NCI-H128 (cell line): Measurements from ENCODE around the gene KIAA1549.

Experiments
- DNase-seq: peaks from one replicate; lab custom pipeline; 2025; ENCODE audit not compliant: unreplicated experiment; lab: John Stamatoyannopoulos, UW

KIAA1549 gene

DNA sequence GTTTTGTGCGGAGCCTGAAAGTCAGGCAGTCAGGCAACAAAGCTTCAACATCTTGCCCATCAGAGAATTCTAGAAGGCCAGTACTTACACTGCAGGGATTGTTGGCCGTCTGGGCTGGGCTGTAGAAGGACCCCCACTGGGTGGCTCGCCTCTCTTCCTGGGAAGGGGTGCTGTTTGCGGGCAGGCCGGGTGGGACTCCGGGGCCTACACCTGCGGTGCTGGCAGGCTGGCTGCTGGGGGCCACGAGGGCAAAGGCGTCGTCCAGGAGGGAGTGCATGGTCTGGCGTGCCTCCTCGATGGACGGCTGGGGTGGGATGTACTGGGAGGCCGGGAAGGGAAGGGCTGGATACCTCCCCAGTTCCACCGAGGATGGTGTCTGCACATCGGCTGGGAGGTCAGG is 120.1 kb downstream of the KIAA1549 start:
- DNase-seq: no peak

DNA sequence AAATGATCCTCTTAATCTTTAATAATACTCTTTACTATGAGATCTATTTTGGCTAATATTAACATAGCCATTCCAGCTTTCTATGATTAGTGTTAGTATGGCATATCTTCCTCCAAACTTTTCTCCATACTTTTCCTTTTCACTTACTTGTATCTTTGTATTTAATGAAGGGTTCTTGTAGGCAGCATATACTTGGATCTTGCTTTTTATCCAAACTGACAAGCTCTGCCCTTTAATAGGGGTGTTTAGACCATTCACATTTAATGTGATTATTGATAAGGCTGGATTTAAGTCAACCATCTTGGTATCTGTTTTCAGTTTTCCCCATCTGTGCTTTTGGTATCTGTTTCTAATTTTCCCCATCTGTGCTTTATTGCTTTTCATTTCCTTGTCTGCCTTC is 123.5 kb downstream of the KIAA1549 start:
- DNase-seq: no peak

DNA sequence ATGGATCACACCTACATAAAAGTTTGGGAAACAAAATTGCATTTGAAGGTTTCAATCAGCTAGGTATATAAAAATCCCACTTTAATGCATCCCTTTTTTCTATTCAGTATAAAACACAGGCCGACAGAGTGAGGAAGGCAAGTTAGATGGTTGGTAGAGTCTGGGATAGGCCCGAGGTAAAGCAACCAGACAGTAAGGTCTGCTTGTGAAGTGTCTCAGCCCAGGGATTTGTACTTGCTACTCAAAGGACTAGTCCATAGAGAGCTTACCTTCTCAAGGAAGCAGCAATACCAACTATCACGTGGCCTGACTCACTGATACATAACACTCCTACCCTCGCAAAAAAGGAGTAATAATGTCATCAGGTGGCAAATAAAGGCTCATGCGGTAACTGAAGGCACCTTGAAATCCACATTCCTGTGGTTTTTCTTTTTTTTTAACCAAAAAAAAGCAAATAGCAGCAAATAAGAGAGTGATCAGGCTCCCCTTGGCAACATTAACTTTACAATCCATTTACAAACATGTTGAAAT is 127.0 kb downstream of the KIAA1549 start:
- no peak for DNase-seq

DNA sequence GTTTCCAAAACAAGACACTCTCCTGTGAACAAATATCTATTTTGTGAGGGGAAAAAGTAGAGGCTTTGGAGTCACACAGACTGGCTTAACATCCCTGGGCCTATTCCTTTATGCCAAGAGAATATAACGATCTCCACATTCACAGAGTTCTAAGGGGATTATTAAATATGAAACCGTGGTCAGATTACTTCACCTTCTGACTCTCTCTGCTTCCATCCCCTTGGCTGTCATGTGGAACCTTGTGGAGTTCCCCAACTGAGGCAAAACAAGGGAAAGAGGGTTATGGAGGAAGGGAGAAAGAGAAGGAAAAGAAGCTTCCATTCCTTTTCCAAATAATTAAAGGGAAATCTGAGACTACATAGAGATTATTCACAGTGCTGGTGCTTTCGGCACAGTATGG is 127.7 kb downstream of the KIAA1549 start:
- DNase-seq: no peak

DNA sequence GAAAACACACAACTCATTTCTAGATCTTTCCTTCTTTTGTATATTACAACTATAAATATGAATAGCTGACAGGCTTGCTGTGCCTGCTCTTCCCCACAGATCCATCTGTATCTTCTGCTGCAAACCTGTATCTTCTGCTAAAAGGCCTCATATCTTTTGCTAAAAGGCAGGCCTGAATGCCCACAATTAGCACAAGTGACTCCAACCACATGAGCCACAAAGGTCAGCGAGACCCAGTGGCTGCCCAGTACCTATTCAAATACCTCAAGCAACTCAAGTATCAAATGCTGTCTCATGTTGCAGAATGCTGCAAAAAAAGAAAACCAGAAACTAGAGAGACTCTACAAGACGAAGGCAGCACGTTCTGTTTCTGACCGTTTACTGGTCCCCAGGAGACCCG is 128.7 kb downstream of the KIAA1549 start:
- no peak for DNase-seq

DNA sequence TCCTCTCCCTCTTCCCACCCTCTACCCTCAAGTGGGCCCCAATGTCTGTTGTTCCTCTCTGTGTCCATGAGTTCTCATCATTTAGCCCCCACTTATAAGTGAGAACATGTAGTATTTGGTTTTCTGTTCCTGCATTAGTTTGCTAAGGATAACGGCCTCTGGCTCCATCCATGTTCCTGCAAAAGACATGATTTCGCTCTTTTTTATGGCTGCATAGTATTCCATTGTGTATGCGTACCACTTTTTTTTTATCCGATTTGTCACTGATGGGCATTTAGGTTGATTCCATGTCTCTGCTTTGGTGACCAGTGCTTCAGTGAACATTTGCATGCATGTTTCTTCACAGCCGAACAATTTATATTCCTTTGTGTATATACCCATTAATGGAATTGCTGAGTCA is 131.5 kb downstream of the KIAA1549 start:
- no peak for DNase-seq

DNA sequence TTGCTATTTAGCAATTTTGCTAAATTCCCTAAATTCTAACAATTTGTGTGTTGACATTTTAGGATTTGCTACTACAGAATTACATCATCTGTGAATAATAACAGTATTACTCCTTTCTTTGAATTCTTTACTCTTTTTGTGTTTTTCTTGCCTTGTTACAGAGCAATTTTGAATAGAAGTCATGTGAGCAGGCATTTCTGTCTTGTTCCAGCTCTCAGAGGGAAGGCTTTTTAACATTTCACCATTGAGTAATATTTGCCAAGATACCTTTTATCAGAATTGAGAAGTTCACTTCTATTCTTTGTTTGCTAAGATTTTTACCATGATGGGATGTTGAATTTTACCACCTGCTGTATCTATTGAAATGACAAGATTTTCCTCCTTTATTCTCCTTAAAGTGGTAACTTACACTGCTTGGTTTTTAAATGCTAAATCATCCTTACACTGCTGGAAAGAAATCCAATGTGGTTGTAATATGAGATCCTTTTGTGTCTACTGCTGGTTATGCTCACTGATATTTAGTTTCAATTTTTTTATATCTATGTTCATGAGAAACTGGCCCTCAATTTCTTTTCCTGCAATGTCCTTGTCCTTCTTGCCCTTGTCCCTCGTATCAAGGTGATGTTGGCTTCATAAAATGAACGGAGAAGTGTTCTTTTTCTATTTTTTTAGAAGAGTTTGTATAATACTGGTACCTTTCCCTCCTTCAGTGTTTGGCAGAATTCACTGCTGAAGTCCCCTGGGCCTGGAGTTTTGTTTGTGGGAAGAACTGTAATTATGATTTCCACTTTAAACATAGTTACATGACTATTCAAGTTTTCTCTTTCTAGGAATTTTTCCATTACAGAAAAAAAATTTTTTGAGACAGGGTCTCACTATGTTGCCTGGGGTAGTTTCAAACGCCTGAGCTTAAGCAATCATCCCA is 132.9 kb downstream of the KIAA1549 start:
- DNase-seq: no peak

DNA sequence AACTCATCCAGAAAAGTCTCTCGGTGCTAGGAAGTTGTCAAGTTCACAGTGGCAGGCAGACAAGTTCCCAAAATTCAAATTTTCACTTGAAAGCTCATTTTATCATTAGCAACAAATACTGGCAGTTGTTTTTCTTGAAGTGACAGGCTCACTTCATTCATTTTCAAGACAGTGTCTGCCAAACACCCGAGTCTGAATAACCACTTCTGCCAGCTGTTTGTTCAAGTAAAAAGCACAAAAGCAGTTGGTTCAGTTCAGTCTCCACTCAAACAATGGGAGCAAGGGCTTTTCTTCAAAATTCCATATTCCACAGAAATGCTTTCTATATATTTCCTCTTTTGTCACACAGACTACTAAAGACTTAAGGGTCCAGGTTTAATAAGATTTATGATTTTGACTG is 135.5 kb downstream of the KIAA1549 start:
- no peak for DNase-seq

DNA sequence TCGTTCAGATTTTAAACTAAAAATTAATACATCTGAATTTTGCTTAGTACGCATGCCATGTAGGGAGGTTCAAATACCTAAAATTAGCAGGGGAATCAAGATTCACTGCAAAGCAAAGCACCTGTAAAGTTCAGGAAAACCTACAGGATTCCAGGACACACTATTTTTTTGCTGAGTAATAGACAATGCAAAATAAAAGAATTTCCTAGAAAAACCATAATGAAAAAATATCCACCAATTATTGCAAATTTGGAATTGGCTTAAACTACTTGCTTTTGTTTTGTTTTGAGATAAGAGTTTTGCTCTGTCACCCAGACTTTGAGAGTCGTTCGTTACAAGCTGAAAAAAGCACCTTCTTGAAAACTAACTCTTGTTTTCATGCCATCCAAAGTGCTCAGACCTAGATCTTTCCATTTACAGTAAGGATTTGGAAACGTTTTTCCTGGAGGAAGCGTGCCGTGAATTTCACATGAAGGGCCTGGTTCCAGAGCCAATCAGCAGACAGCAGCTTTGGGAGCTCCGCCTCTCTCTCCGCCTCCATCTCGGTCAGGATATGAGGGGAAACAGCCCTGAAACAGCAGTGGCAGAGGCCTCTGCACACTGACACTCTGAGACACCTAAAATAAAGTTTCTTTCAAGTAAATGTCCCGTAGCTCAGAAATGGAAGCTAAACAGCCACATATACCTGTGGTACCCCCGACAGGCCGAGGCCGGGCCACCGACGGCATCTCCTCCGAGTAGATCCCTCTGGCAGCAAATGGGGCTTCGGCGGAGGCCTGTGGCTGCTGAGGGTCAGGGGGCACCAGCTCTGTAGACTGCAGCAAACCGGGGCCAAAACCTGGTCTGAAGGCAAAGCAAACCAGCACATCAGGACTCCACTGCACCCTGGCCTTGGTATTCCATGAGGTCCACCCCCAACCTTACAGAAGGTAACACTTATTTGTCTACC is 137.3 kb downstream of the KIAA1549 start:
- no peak for DNase-seq

DNA sequence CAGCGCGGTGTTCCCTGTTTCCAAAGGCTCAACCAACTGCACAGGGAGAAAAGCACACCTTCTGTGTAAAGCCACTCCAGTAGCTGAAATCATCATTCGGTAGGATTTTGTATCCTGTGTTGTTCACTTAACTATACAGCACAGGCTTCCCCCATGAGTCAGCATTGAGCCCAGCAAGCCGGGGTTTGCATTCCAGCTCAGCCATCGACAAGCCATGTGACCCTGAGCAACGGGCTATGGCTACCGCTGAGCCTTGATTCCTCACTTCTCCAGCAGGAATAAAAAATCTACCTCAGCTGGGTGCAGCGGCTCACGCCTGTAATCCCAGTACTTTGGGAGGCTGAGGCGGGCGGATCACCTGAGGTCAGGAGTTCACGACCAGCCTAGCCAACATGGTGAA is 139.1 kb downstream of the KIAA1549 start:
- no peak for DNase-seq

DNA sequence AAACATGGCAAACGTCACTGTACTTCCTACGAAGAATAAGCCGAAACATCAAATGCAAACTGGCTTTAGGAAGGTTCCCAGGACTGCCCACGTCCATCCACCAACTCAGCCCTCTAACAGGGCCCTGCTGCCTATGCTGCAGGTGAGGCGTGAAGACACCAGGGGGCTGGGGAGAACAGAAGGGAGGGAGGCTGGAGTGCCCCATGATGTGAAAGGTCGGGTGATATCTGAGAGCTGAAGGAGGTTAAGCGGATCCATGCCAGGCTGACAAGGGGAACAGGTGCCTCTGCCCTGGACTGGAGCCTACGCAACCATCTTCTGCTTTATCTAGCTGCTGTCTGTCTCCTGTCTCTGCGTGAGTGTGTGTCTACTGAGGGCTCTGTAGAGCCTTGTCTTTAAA is 143.0 kb downstream of the KIAA1549 start:
- DNase-seq: no peak

DNA sequence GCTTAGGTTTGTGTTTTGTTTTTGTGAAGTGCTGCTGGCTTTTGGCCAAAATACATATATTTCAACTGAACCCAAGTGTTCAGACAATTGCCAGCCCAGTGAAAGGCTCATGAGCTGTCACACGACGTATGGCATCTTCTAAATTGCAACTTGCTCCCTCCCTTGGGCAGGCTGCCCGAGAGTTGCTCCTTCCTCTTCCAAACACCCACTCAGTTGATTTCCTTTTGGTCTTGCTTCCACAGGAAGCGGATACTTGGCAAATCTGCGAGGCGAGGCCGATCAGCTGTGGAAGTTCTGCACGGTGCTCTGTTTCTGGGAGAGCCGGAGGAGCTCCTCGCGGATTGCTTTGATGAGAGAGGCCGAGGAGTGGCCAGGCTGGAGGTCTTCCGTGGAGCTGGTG is 143.6 kb downstream of the KIAA1549 start:
- DNase-seq: no peak

DNA sequence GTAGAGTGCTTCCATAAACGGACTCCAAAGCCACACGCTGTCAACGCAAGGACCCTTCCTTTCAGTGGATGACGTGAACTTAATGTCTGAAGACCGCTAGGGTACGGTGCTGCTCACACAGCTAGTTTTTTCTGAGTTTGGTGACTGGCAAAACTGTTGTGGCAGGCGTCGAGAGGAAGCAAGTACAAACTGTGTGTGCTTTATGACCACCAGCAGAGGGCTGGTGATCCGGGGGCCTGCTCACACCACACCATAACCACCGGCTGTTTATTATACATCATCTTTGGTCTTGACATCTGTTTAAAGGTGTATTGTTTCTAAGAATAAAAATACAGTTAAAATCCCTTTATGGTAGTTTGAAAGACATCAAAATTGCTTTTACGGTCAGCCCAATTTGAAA is 146.1 kb downstream of the KIAA1549 start:
- no peak for DNase-seq

DNA sequence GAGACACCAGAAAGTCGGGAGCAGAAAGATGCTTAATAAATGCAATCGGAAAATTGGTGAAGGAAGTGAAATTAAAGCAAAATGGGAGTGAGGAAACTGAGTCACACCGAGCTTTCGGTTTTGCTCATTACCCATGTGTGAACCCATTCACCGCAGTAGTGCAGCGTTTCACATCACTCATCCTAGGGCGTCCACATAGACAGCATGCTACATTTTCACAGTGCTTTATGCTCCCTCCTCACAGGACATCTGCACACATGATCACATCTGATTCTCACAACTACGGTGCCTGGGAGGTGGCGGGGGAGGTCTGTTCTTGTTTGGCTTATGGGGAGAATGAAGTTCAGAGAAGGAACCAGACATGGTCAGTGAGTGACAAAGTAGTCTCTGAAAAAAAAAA is 146.6 kb downstream of the KIAA1549 start:
- no peak for DNase-seq

DNA sequence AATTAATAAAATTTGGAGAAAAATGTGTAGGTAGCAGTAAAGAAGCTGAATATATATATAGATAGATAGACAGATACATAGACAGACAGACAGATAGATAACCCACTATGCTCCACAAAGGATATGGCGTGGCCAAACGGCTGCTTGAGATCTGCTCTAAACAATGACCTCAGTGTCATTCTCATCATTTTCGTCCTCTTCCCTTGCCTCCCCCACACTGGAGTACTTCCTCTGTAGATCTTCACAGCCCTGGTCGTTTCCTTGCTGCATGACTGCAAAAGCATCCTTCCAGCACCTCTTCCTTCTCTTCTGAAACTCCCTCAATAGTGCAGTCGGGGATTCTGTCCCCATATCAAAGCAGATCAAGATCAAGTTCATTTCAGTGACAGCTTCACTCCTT is 147.6 kb downstream of the KIAA1549 start:
- DNase-seq: no peak

DNA sequence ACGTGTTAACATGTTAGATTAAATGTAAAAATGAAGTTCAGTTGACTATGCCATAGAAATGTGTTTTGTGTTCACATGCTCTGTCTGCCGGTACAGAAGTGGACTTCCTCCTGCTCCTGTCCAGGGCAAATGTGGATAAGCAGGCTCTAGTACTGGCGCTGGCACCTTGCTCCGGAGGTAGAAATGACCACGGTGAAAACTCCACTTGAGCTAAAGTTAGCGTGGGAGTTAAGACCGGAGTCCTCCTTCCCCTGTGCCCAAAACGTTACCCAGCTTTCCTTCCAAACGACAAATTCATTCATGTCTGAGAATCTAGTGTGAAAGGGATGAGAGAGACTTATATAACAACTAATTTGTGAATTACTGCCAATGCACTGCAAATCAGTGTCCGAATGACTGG is 148.2 kb downstream of the KIAA1549 start:
- DNase-seq: no peak

DNA sequence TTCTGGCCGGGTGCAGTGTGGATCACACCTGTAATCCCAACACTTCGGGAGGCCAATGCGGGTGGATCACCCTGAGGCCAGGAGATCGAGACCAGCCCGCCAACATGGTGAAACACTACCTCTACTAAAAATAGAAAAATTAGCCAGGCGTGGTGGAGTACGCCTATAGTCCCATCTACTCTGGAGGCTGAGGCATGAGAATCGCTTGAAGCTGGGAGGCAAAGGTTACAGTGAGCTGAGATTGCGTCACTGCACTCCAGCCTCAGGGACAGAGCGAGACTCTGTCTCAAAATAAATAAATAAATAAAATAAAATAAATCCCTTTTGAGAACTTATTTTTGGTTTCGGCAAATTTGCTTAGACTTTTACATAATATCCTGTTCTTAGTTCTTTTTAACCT is 151.9 kb downstream of the KIAA1549 start:
- DNase-seq: no peak

DNA sequence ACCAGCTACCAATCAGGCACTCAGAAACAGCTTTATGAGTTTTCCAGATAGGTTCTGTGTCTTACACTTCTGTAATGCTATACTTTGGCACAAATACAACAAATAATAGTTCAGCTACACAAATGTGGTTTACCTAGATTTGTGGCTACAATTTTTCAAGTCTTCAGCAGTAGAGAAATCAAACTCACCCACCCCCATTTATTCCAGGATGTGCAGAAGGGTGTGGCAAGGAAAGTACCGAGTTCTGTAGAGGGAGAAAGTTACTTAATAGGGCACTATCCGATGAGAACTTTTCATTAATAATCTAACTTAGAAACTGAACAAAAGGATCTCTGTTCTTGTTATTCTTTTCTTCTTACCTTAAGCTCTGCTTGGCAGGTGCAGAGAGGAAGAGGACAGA is 152.9 kb downstream of the KIAA1549 start:
- no peak for DNase-seq

DNA sequence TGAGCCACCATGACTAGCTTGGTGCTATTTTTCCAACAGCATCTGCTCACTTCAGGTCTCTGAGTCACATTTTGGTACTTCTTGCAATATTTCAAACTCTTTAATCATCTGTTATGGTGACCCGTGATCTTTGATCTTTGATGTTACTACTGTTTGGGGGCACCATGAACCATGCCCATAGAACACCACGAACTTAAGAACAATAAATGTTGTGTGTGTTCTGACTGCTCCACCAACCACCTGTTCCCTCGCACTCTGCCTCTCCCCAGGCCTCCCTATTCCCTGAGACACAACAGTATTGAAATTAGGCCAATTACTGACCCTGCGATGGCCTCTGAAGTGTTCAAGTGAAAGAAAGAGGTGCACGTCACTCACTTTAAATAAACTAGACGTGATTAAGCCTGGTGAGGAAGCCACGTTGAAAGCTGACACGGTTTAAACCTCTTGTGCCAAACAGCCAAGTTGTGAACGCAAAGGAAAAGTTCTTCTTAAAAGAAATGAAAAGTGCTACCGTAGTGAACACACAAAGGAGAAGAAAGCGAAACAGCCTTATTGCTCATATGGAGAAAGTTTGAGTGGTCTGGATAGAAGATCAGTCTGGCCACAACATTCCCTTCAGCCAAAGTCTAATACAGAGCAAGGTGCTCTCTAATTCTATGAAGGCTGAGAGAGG is 156.0 kb downstream of the KIAA1549 start:
- no peak for DNase-seq

DNA sequence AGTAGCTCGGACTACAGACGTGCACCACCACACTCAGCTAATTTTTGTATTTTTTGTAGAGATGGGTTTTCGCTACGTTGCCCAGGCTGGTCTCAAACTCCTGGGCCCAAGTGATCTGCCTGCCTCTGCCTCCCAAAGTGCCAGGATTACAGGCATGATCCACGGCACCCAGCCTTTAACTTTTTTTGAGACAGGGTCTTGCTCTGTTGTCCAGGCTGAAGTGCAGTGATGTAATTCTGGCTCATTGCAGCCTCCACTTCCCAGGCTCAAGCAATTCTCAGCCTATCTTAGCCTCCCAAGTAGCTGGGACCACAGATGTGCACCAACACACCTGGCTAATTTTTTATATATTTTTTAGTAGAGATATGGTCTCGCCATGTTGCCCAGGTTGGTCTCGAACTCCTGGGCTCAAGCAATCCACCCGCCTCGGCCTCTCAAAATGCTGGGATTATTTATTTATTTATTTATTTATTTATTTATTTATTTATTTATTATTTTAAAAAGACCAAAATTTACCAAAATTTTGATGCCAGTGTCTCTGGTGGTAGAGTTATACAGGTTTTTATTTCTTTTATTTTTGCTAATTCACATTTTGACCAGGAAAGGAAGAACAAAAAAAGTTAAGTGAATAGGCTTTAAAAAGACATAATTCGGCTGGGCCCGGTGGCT is 158.2 kb downstream of the KIAA1549 start:
- no peak for DNase-seq

DNA sequence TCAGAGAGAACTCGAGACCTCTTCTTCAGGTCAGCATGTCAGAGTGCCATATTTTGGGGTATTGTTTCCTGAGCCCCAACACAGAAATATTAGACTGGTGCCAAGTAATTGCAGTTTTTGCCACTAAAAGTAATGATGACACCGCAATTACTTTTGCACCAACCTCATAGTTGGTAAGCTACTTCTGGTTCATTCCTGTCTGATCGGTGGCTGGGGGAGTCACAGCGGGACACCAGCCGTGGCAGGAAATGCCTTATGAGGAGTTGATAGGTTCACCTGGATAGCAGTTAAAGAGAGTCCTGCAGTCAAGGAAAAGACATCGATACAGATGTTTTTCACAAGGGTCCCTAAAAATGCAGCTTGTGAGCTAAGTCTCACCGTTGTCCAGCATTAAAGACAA is 159.3 kb downstream of the KIAA1549 start:
- DNase-seq: no peak
